GM12865 (cell line): Measurements from ENCODE around the gene EPB41L2.

ENCODE experiments used
- DNase-seq: peaks from one replicate; pipeline ENCODE4 v3.0.0; 2010; ENCODE audit warnings: low read depth
- H3K4me3 ChIP-seq: 2 replicates; pipeline ENCODE4 v1.5.1; 2011; ENCODE audit warnings: mild to moderate bottlenecking, low read depth, low read length, control low read depth
- TF ChIP-seq, protein P1 (sequence below): IDR thresholded peaks from 2 replicates; pipeline ENCODE4 v1.5.1; 2011; ENCODE audit warnings: low read length, control low read depth, low read depth, inconsistent platforms; ENCODE audit not compliant: insufficient read depth; ENCODE audit errors: missing control alignments

The EPB41L2 gene

DNA sequence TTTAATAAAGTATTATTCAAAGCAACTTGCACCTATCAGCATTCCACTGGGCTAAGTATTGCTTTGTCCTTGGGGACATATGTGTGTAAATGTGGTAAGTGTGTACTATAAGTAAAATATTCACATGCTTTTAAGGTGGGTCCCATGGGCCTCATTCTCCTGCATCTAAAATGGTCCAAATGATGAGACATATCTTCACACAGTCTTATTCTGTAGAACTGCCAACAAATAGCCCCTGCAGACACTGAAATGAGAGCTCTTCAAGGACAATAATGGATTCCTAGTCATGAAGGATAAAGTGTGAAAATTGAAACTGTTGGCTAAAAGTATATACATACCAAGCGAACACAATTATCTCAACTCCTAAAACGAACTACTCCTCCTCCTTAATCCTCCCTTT is 154.1 kb downstream of the EPB41L2 start:
- TF ChIP-seq, protein P1, sequence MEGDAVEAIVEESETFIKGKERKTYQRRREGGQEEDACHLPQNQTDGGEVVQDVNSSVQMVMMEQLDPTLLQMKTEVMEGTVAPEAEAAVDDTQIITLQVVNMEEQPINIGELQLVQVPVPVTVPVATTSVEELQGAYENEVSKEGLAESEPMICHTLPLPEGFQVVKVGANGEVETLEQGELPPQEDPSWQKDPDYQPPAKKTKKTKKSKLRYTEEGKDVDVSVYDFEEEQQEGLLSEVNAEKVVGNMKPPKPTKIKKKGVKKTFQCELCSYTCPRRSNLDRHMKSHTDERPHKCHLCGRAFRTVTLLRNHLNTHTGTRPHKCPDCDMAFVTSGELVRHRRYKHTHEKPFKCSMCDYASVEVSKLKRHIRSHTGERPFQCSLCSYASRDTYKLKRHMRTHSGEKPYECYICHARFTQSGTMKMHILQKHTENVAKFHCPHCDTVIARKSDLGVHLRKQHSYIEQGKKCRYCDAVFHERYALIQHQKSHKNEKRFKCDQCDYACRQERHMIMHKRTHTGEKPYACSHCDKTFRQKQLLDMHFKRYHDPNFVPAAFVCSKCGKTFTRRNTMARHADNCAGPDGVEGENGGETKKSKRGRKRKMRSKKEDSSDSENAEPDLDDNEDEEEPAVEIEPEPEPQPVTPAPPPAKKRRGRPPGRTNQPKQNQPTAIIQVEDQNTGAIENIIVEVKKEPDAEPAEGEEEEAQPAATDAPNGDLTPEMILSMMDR, result no peak
- DNase-seq, result no peak
- no peak overlapping the region for H3K4me3 ChIP-seq

DNA sequence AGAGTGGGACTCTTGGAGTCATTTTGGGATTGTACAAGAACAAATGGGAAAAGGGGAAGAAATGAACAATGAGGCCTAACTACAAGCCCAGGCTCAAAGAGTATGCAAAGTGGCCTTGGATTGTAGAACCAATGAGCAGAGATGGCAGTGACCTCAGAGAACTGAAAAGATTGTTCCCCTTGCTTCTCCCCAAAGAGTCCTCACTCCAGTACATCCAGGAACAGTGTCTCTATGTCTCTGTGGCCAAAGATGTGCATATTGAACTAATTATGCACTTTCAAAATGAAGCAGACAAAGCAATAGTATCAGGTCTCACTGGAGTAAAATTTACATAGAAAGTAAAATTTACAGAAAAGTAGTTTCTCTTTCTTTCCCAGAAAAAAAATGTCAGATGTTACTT is 154.9 kb downstream of the EPB41L2 start:
- no peak overlapping the region for H3K4me3 ChIP-seq
- TF ChIP-seq, protein P1, result no peak
- peak; percentile 29 for DNase-seq

DNA sequence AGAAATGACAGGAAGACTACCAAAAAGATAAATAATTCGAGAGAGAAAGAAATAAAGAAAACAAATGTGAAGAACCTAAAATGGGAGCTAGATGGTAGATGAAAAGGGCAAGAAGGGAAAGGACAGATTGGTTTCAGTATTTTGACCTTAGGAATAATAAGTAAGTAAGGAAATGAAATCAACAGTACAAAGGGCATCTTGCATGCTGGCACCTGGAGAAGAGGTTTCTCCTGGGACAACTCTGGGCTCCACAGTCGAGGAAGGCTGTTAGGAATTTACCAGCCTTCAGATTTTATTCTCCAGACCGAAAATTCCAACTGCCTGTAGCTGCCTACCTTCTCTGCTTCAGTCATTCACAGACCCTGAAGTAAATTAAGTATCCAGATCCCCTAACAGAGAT is 155.4 kb downstream of the EPB41L2 start:
- no peak for DNase-seq
- no peak overlapping the region for H3K4me3 ChIP-seq
- TF ChIP-seq, protein P1, result no peak

DNA sequence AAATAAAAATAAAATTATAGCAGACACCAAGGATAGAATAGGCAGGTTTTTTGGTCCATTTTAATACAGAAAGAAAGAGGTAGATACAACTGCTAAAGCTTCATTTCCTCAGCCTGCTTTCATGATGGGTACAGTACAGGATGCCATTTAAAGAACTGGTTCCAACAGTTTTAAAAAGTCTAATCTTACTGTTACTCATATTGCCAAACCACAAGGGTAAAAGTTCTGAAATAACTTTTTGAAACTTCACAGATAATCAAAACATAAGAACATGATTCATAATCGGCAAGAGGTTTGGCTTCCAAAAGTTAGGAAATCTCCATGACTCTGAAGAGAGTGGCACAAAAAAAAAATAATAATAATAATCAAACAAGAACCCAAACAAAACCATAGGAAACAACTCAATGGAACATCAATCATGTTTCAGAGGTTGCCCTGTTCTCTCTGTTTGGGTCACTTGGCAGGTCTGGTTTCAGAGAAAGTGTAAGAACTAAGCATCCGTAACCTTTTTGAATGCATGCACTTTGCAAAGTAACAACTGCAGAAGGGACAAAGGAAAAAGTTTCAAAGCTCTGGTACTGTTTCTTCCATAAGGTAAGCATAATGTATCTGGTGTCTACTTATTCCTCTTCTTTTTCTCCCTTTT is 156.2 kb downstream of the EPB41L2 start:
- TF ChIP-seq, protein P1, result no peak
- no peak overlapping the region for H3K4me3 ChIP-seq
- DNase-seq, result peak; percentile 16

DNA sequence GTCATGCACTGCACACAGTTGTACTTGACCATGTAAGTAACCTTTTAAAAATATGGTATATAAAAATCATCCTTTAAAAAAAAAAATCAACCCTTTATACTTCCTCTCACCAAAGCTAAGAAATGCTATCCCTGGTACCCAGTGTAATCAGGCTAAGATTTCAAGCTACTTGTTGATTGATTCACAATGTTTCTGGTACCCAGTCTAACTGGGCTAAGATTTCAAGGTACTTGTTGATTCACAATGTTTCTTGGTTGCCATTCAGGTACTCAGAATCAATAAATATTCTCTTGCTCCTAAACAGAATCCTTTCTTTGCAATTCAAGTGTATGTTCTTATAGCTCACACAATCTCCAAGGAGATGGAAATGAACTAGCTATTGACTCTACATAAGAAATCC is 159.4 kb downstream of the EPB41L2 start:
- DNase-seq, result no peak
- H3K4me3 ChIP-seq, result no peak overlapping the region
- TF ChIP-seq, protein P1, result no peak

DNA sequence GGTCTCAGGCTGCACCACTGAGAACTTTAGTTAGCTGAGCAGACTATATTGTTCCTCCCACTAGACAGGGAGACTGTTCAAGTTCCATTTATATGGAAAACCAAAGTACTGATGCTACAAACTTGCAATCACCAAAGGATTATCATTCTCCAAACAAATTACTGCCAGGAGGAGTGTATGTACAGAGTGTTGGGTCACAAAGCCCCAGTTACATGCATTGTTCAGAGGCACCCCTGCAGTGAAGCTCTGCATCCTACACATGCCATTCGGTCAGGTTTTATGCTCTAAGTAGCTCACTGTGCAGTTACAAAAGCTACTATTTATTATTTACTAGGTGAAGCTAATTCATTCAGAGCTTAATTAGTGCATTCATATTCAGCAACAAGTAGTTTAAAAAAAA is 160.0 kb downstream of the EPB41L2 start:
- TF ChIP-seq, protein P1, result no peak
- DNase-seq, result no peak
- no peak overlapping the region for H3K4me3 ChIP-seq

DNA sequence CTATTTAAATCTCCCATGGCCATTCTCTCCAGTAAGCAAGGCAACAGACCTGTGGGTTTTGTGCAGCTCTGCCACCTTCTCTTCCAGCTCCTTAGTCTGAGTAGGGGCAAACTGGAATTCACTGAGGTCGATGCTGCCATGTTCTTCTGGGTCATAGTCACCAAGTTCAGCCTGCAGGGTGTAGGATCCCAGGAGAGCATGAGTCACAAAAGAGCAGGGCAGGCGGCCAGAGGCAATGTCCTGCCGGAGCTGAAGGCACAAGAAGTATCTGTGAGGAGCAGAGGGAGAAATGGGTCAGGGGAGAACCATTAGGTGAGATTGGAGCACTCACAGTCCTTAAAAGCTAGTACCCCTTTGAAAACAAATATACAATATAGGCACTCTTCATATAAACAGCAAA is 162.1 kb downstream of the EPB41L2 start:
- H3K4me3 ChIP-seq, result no peak overlapping the region
- no peak for DNase-seq

More for the DNA sequence above, 162.1 kb downstream of the EPB41L2 start:
- TF ChIP-seq, protein P1, result no peak
